ENCODE data around the gene PANX3.
A peak's percentile ranks its signal among the peaks of the same experiment; 100 is the strongest.

Gene PANX3

GRCh38 chr11:124657904-124658303, 46.7 kb downstream of the PANX3 start:
- DNase-seq (ENCODE audit: low read depth in 2 of 2) = no peak

- no peak for DNase-seq (ENCODE audit: low read depth in 2 of 2)
Observed at GRCh38 chr11:124658501-124658900, 47.3 kb downstream of the PANX3 start.

DNA sequence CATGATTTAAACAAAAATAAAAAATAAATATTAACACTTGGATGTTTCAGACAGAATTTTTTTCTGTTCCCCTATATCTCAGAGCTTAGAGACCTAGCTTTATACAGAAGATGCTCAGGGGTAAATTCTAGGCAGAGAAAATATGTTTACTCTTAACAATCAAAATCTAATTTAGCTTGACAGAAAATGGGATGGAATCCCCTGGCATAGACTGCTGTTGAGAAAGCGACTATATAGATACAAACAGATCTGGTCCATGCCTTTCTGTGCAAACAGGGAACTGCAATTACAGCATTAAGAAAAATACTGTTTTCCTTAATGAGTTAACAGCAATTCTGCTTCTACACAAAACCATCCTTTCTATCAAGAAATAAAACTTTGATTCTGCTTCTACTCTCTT, 47.8 kb downstream of the PANX3 start:
- DNase-seq (ENCODE audit: low read depth in 2 of 2) = no peak

DNA sequence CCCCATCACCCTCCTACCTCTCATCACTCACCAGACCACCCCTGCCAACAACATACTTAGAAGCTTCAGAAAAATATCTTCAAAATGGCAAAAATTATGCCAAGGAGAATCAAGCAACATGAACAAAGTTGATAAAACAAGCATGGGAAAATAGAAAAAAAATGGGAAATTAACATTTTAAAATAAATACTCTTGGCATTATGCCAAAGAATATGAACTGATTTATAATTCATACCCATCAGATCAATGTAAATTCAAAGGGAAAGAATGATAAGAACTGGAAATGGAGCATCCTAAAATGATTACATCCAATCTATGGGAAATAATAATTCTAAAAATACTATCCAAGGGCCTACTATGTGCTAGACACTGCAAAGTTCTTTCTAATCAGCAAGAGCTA, 50.3 kb downstream of the PANX3 start:
- DNase-seq (ENCODE audit: low read depth in 2 of 2) = no peak

DNA sequence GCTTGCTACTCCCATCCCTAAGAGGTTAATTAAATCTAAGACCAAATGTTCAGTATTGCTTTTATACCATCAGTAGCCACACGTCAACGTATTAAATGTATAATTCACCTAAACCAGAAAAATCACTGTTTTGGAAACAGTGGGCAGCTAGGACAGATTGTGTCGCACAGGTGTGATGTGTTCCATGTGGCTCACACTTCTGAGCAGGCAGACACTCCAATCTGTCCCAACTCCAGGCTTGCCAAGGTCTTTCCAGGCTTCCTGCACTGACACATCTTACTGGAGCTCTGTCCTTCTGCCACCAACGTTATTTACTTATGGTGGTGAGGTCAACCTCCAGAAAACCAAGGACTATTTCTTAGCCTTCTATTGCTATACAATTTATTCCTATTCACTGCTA, 50.9 kb downstream of the PANX3 start:
- DNase-seq (ENCODE audit: low read depth in 2 of 2) = no peak

GRCh38 chr11:124663861-124664260, 52.6 kb downstream of the PANX3 start:
- no peak for DNase-seq (ENCODE audit: low read depth in 2 of 2)

DNA sequence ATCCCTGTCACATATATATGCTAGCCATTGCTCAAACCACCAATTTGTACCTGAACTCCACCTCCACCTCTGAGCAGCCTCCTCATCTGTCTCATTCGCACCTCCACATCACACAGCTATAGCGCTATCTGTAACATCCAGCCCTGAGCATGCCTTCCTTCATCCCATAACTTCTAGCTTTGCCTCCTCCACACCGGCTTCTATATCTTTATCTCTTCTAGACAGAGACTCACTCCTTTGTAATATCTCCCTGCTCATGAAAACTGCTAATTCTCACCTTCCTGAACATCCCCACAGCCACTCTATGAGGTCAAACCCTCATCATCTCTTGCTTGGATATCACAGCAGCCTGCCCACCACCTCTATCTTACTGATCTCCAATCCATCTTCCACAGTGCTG, 56.4 kb downstream of the PANX3 start:
- DNase-seq (ENCODE audit: low read depth in 2 of 2) = no peak

- DNase-seq (ENCODE audit: low read depth in 2 of 2) = peak in 1 of 2 donors; percentile 25
Observed at GRCh38 chr11:124669193-124669592, 58.0 kb downstream of the PANX3 start.

Data from stimulated activated CD4-positive, alpha-beta T cell treated with anti-CD3 and anti-CD28 coated beads, Interleukin-15, amount 100 ng/mL, for 48 hours (primary cell).